B cell (primary cell): ENCODE measurements around the gene FASTK.

ENCODE experiments used
- CTCF ChIP-seq: fragments of 200-600 bp; IDR thresholded peaks from one replicate; pipeline ENCODE4 v1.8.0; 2022; ENCODE audit warnings: antibody characterized with exemption, mild to moderate bottlenecking
- EZH2 ChIP-seq: IDR thresholded peaks from 2 replicates; pipeline ENCODE4 v1.6.1; 2012; ENCODE audit warnings: borderline replicate concordance, low read depth, mild to moderate bottlenecking, moderate library complexity, low read length; ENCODE audit not compliant: insufficient read depth, poor library complexity, severe bottlenecking

GRCh38 chr7:151091988-151092387 lies 11.4 kb upstream of the FASTK start:
- no peak for TF ChIP-seq CTCF
- no peak for TF ChIP-seq EZH2
